Astrocyte (in vitro differentiated cells and primary cell): ENCODE results near the gene ARRDC1.

Source experiments
- CTCF ChIP-seq: IDR thresholded peaks from 2 replicates; pipeline ENCODE4 v1.5.1; 2011; ENCODE audit warnings: low read depth, mild to moderate bottlenecking, inconsistent platforms, low read length, moderate library complexity; ENCODE audit not compliant: insufficient read depth
- EZH2 ChIP-seq: IDR thresholded peaks from 2 replicates; pipeline ENCODE4 v1.6.1; 2012; ENCODE audit warnings: mild to moderate bottlenecking, low read length, inconsistent platforms; ENCODE audit not compliant: insufficient read depth

- TF ChIP-seq CTCF (no peak), EZH2 (no peak)
These were observed 9.9 kb downstream of the ARRDC1 start for GRCh38 chr9:137615387-137615871.
